ENCODE results near the gene GPA33. TPM values are rescaled to one million over a fixed set of nuclear protein-coding genes. Genes with fewer than 3 reads are reported as not detected.

GPA33 gene, protein sequence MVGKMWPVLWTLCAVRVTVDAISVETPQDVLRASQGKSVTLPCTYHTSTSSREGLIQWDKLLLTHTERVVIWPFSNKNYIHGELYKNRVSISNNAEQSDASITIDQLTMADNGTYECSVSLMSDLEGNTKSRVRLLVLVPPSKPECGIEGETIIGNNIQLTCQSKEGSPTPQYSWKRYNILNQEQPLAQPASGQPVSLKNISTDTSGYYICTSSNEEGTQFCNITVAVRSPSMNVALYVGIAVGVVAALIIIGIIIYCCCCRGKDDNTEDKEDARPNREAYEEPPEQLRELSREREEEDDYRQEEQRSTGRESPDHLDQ
- under 0.01 TPM for total RNA-seq

DNA sequence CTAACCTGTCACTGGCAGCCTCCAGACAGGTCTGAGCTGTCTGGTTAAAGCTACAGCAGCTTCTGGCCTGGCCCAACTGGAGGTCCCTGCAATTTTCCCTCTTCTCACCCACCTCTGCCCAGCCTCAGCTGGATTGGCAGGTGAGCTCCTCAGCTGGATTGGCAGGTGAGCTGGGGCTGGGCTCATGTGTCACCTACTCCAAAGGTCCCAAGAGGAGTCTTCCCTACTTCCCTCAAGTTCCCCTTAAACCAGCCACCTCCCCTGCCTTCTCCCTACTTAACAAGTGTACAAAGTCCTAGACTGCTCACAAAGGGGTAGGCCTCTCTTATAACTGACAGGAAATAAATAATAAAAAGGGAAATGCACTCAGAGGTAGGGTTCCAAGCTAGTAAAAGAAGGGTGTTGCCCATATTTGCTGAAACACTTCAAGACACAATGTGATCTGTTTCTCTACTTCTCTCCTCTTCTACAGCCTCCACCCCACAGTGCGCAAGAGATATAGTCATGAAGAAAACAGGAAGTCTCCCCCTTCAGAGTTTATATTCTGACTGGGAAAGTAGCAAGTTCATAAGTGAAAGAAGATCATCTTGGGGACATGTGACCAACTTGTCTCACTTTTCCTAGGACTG is at the start of gene GPA33:
Gene GPA33, minus strand, starts transcription at position 64 of the 629 bp plus-strand sequence. CDS start 90 bp downstream, outside the sequence.
- Histone ChIP-seq H3K9me3 (ENCODE audit: control insufficient read depth in 3 of 3, low read length in 3 of 3) (no peaks in the 10 kb centered on the region), H3K9ac (ENCODE audit: low read depth in 1 of 3, low read length in 3 of 3) (no peak within 1 kb of the TSS), H3K4me1 (ENCODE audit: control insufficient read depth in 3 of 3, insufficient read depth in 3 of 3, low read length in 3 of 3) (peaks cover 24 to 33% (median 31%) of the 10 kb centered on the region in 3 donors), H3K4me3 (ENCODE audit: low read length in 3 of 3) (no peak within 1 kb of the TSS), H3K27ac (ENCODE audit: low read depth, low read length) (no peak within 1 kb of the TSS), H3K27me3 (ENCODE audit: control insufficient read depth in 3 of 3, insufficient read depth in 3 of 3, low read length in 3 of 3) (no peaks in the 10 kb centered on the region), H3K36me3 (ENCODE audit: control insufficient read depth in 3 of 3, insufficient read depth in 3 of 3, low read length in 3 of 3) (peaks cover 0 to 7% (median 3%) of the 10 kb centered on the region in 3 donors)

DNA sequence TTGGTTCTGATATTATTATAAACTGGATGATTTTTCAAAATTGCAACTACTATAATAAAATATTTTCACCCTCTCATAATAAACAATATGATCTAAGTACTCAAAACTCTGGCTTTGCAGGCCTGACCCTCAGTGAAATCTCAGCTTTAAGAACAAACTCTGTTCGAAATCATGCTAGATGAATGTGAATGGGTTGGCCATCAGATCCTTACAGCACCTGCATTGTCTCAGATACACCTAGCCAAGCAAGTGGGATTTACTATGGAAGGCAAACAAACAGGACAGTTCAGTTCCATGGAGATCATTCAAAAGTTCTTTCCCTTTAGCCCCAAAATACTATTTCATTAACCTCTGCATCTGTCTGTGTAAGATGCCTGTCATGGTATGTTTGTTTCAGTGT is 48.5 kb upstream of the GPA33 start:
- no peak overlapping the region for H3K27ac ChIP-seq (ENCODE audit: low read depth, low read length)
- peaks cover 6 to 18% (median 17%) of the 10 kb centered on the region in 3 donors for H3K4me1 ChIP-seq (ENCODE audit: control insufficient read depth in 3 of 3, insufficient read depth in 3 of 3, low read length in 3 of 3)
- H3K9ac ChIP-seq (ENCODE audit: low read depth in 1 of 3, low read length in 3 of 3) = no peak overlapping the region
- no peak overlapping the region for H3K4me3 ChIP-seq (ENCODE audit: low read length in 3 of 3)
- no peaks in the 10 kb centered on the region for H3K36me3 ChIP-seq (ENCODE audit: control insufficient read depth in 3 of 3, insufficient read depth in 3 of 3, low read length in 3 of 3)
- H3K9me3 ChIP-seq (ENCODE audit: control insufficient read depth in 3 of 3, low read length in 3 of 3) = no peaks in the 10 kb centered on the region
- no peaks in the 10 kb centered on the region for H3K27me3 ChIP-seq (ENCODE audit: control insufficient read depth in 3 of 3, insufficient read depth in 3 of 3, low read length in 3 of 3)

DNA sequence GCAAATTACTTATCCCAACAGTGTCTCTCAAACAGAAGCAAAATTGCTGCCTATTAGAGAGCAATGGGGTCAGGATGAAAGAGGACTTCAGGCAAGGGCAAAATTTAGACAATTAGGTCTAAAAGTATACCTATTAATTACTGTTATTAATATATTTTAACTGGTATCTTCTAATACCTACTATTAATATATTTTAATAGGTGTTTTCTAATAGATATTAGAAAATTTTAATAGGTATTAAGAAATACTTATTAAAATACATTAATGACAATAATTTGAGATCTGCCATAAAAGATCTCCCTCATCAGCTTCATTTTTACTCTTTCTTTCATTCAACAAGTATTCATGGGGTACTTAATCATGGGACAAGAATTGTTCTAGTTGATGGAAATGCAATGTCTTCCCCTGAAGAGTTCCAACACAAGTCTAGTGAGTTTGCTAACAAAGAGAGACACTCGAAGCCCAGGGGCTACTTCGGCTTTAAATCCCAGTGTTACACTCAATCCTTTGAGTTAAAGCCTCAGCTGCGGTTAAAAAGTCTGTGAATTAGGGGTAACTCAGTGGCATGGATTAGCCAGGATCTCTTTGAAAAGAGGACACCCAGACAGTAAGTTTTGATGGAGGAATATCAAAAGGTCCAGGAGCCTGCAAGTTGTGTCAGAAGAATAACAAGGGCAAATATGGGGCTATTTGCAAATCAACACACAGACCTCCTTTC is 47.8 kb upstream of the GPA33 start:
- Histone ChIP-seq H3K9ac (ENCODE audit: low read depth in 1 of 3, low read length in 3 of 3) (no peak overlapping the region), H3K27me3 (ENCODE audit: control insufficient read depth in 3 of 3, insufficient read depth in 3 of 3, low read length in 3 of 3) (no peaks in the 10 kb centered on the region), H3K4me3 (ENCODE audit: low read length in 3 of 3) (no peak overlapping the region), H3K27ac (ENCODE audit: low read depth, low read length) (no peak overlapping the region), H3K36me3 (ENCODE audit: control insufficient read depth in 3 of 3, insufficient read depth in 3 of 3, low read length in 3 of 3) (no peaks in the 10 kb centered on the region), H3K9me3 (ENCODE audit: control insufficient read depth in 3 of 3, low read length in 3 of 3) (no peaks in the 10 kb centered on the region), H3K4me1 (ENCODE audit: control insufficient read depth in 3 of 3, insufficient read depth in 3 of 3, low read length in 3 of 3) (peaks cover 6 to 18% (median 17%) of the 10 kb centered on the region in 3 donors)

DNA sequence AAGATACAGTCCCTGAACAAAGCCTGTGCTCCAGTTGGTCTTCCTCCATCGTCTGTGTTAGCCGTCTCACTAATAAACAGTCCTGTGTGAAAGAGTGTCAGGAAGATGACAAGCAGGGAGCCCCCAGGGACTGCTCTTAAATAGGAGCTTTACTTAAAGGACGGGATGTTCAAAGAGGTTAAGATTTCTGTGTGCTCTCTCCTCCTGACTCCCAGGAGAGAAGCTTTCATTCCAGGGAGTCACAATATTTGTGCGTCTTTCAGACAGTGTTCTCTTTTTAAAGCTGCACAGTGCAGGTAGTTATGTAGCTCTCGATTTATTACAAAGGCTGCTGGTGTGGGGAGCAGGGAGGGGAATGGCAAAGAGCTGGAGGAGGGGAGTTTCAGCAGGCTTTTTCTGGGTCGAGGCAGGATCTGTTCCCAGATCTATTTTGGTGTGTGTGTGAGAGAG is 47.2 kb upstream of the GPA33 start:
- H3K9ac ChIP-seq (ENCODE audit: low read depth in 1 of 3, low read length in 3 of 3) = peak overlapping the region in 1 of 3 donors; percentile 10
- peaks cover 6 to 18% (median 17%) of the 10 kb centered on the region in 3 donors for H3K4me1 ChIP-seq (ENCODE audit: control insufficient read depth in 3 of 3, insufficient read depth in 3 of 3, low read length in 3 of 3)
- peak overlapping the region in 1 of 3 donors; percentile 25 for H3K4me3 ChIP-seq (ENCODE audit: low read length in 3 of 3)
- H3K36me3 ChIP-seq (ENCODE audit: control insufficient read depth in 3 of 3, insufficient read depth in 3 of 3, low read length in 3 of 3) = no peaks in the 10 kb centered on the region
- no peaks in the 10 kb centered on the region for H3K9me3 ChIP-seq (ENCODE audit: control insufficient read depth in 3 of 3, low read length in 3 of 3)
- H3K27me3 ChIP-seq (ENCODE audit: control insufficient read depth in 3 of 3, insufficient read depth in 3 of 3, low read length in 3 of 3) = no peaks in the 10 kb centered on the region
- H3K27ac ChIP-seq (ENCODE audit: low read depth, low read length) = no peak overlapping the region

DNA sequence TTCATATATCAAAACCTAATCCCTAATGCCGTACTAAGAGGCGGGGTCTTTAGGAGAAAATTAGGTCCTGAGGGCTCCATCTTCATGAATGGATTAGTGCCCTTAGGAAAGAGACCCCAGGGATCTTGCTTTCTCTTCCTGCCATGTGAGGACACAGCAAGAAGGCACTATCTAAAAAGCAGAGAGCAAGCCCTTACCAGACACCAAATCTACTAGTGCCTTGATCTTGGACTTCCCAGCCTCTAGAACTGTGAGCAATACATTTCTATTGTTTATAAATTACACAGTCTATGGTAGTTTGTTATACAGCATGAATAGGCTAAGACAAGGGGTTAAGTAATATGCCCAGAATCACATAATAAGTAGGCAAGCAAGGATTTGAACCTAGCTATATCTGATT is 46.6 kb upstream of the GPA33 start:
- H3K4me3 ChIP-seq (ENCODE audit: low read length in 3 of 3) = no peak overlapping the region
- H3K4me1 ChIP-seq (ENCODE audit: control insufficient read depth in 3 of 3, insufficient read depth in 3 of 3, low read length in 3 of 3) = peaks cover 6 to 18% (median 17%) of the 10 kb centered on the region in 3 donors
- H3K27ac ChIP-seq (ENCODE audit: low read depth, low read length) = no peak overlapping the region
- H3K9ac ChIP-seq (ENCODE audit: low read depth in 1 of 3, low read length in 3 of 3) = peak overlapping the region in 1 of 3 donors; percentile 10
- no peaks in the 10 kb centered on the region for H3K9me3 ChIP-seq (ENCODE audit: control insufficient read depth in 3 of 3, low read length in 3 of 3)
- H3K27me3 ChIP-seq (ENCODE audit: control insufficient read depth in 3 of 3, insufficient read depth in 3 of 3, low read length in 3 of 3) = no peaks in the 10 kb centered on the region
- H3K36me3 ChIP-seq (ENCODE audit: control insufficient read depth in 3 of 3, insufficient read depth in 3 of 3, low read length in 3 of 3) = no peaks in the 10 kb centered on the region

DNA sequence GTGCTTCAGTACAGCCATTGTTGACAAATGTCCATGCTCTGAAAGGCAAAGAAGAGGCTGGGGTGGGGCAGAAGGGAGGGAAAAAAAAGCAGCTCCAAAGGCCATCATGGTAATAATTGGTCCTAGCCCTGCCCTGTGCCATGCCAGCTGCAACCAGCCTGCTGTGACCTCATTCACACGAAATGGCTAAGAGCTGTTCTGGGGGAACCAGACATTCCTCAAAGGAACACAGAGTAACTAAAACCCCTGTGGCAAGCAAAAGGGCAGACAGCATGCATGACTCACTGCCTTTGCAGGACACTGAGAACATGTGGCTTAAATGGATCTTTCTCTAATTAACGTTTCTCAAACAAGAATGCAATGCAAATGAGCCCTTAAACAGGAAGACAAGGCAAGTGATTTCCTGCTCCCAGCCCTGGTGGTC is 46.0 kb upstream of the GPA33 start:
- Histone ChIP-seq H3K4me3 (ENCODE audit: low read length in 3 of 3) (no peak overlapping the region), H3K4me1 (ENCODE audit: control insufficient read depth in 3 of 3, insufficient read depth in 3 of 3, low read length in 3 of 3) (peaks cover 12 to 22% (median 20%) of the 10 kb centered on the region in 3 donors), H3K9me3 (ENCODE audit: control insufficient read depth in 3 of 3, low read length in 3 of 3) (no peaks in the 10 kb centered on the region), H3K27me3 (ENCODE audit: control insufficient read depth in 3 of 3, insufficient read depth in 3 of 3, low read length in 3 of 3) (no peaks in the 10 kb centered on the region), H3K27ac (ENCODE audit: low read depth, low read length) (no peak overlapping the region), H3K9ac (ENCODE audit: low read depth in 1 of 3, low read length in 3 of 3) (no peak overlapping the region), H3K36me3 (ENCODE audit: control insufficient read depth in 3 of 3, insufficient read depth in 3 of 3, low read length in 3 of 3) (no peaks in the 10 kb centered on the region)

DNA sequence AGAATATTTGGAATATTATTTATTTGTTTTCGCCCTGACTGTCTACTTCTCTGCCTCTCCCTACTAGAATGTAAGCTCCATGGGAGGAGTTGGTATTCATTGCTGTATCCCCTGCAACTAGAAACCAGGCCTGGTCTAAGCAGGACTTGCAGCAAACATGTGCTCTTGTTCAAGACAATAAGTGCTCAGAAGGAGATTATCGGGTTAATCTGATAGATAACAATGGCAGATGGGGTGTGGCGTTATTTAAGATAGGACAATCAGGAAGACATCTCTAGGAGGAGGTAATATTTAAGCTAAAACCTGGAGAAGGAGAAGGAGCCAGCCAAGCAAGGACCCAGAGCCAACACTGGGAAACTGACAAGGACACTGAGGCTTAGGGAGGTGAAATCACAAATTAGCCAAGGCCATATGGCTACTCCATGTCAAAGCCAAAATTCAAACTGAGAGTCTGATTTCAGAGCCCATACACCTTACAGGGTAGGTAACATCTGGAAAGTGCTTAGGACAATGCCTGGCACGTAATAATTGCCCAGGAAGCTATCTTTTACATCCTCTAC is 45.2 kb upstream of the GPA33 start:
- no peak overlapping the region for H3K9ac ChIP-seq (ENCODE audit: low read depth in 1 of 3, low read length in 3 of 3)
- no peaks in the 10 kb centered on the region for H3K27me3 ChIP-seq (ENCODE audit: control insufficient read depth in 3 of 3, insufficient read depth in 3 of 3, low read length in 3 of 3)
- H3K9me3 ChIP-seq (ENCODE audit: control insufficient read depth in 3 of 3, low read length in 3 of 3) = no peaks in the 10 kb centered on the region
- H3K4me1 ChIP-seq (ENCODE audit: control insufficient read depth in 3 of 3, insufficient read depth in 3 of 3, low read length in 3 of 3) = peaks cover 17 to 24% (median 23%) of the 10 kb centered on the region in 3 donors
- no peaks in the 10 kb centered on the region for H3K36me3 ChIP-seq (ENCODE audit: control insufficient read depth in 3 of 3, insufficient read depth in 3 of 3, low read length in 3 of 3)
- H3K27ac ChIP-seq (ENCODE audit: low read depth, low read length) = no peak overlapping the region
- no peak overlapping the region for H3K4me3 ChIP-seq (ENCODE audit: low read length in 3 of 3)

DNA sequence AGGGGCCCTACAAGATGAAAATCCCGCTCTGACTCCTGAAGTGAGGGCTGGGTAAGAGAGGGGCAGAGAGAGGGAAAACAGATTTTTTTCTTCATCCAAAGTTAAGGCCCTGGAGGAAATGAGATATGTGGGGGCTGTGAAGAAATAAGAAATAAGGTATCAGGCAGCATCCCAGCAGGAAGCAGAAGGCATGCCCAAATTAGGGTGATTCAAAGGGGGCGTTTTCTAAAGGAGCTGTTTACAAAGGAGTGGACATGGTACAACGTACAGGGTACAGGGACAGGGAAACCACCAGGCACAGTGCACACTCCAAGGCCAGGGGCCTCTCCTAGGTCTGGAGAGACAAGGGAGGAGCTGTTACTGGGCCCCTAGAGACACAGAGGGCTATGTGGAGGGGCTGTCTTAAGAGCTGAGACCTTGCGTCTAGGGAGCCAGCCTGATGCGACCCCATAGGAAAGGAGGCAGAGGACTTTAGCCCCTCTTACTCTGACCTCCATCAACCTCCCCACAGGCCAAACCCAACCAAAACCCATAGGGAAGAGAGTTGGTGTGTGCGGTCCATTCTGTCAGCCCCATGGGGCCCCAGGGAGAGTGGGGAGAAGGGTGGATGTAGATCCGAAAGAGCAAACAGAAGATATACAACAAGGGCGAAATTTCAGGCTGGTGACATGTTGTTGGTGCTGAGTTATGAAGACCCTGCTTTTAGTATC is 42.3 kb upstream of the GPA33 start:
- Histone ChIP-seq H3K27me3 (ENCODE audit: control insufficient read depth in 3 of 3, insufficient read depth in 3 of 3, low read length in 3 of 3) (no peaks in the 10 kb centered on the region), H3K27ac (ENCODE audit: low read depth, low read length) (no peak overlapping the region), H3K4me3 (ENCODE audit: low read length in 3 of 3) (no peak overlapping the region), H3K4me1 (ENCODE audit: control insufficient read depth in 3 of 3, insufficient read depth in 3 of 3, low read length in 3 of 3) (peaks cover 21 to 30% (median 25%) of the 10 kb centered on the region in 3 donors), H3K9me3 (ENCODE audit: control insufficient read depth in 3 of 3, low read length in 3 of 3) (no peaks in the 10 kb centered on the region), H3K9ac (ENCODE audit: low read depth in 1 of 3, low read length in 3 of 3) (no peak overlapping the region), H3K36me3 (ENCODE audit: control insufficient read depth in 3 of 3, insufficient read depth in 3 of 3, low read length in 3 of 3) (peaks cover 11 to 24% (median 13%) of the 10 kb centered on the region in 3 donors)

DNA sequence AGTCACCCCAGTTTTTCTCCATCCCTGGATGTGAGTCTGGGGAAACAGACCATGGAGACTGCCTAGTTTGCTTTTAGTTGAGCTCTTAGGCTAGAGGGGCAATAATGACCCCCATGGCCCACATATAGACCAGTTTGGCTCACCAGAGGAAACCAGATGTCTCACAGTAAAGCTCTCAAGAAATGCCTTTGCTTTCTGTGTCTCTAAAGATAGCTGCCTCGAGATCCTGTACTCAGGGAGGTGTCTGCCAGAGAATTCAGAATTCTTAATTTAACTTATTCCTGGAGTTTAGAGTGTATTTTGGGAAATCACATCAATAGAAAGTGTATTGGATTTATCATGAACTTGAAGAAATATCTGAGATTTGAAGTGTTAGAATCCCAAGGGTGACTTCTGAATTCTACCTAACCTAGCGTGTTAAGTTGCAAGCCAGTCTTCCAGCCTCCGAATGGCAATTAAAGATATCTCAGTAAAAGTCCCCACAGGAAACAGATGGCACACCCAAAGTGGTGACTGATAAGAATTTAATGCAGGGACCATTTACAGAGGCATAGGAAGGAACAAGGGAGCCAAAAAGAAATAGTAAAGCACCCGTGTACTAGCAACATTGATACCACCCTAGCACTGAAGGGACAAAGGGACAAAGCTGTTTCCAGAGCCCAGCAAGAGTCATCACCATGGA is 40.8 kb upstream of the GPA33 start:
- Histone ChIP-seq H3K9me3 (ENCODE audit: control insufficient read depth in 3 of 3, low read length in 3 of 3) (no peaks in the 10 kb centered on the region), H3K9ac (ENCODE audit: low read depth in 1 of 3, low read length in 3 of 3) (no peak overlapping the region), H3K36me3 (ENCODE audit: control insufficient read depth in 3 of 3, insufficient read depth in 3 of 3, low read length in 3 of 3) (peaks cover 22 to 39% (median 28%) of the 10 kb centered on the region in 3 donors), H3K27ac (ENCODE audit: low read depth, low read length) (no peak overlapping the region), H3K27me3 (ENCODE audit: control insufficient read depth in 3 of 3, insufficient read depth in 3 of 3, low read length in 3 of 3) (no peaks in the 10 kb centered on the region), H3K4me3 (ENCODE audit: low read length in 3 of 3) (no peak overlapping the region), H3K4me1 (ENCODE audit: control insufficient read depth in 3 of 3, insufficient read depth in 3 of 3, low read length in 3 of 3) (peaks cover 20 to 27% (median 25%) of the 10 kb centered on the region in 3 donors)
